Nephron progenitor cell (in vitro differentiated cells): ENCODE data around the gene RWDD3.

ENCODE experiments used
- DNase-seq: peaks from one replicate; pipeline ENCODE4 v3.0.0; 2021
- H3K27ac Mint-ChIP-seq: 2 replicates; pipeline ENCODE4 v1.8.0; 2021; ENCODE audit warnings: mild to moderate bottlenecking, moderate library complexity, mixed read lengths
- H3K27me3 Mint-ChIP-seq: 2 replicates; pipeline ENCODE4 v1.8.0; 2021; ENCODE audit warnings: mild to moderate bottlenecking, low read depth, mixed read lengths; ENCODE audit not compliant: poor library complexity
- H3K36me3 Mint-ChIP-seq: 2 replicates; pipeline ENCODE4 v1.8.0; 2021; ENCODE audit warnings: low read depth, mixed read lengths
- H3K4me1 Mint-ChIP-seq: 2 replicates; pipeline ENCODE4 v1.8.0; 2021; ENCODE audit warnings: mixed read lengths
- H3K4me3 Mint-ChIP-seq: 2 replicates; pipeline ENCODE4 v1.8.0; 2021; ENCODE audit warnings: mild to moderate bottlenecking, moderate library complexity, mixed read lengths
- H3K9me3 Mint-ChIP-seq: 2 replicates; pipeline ENCODE4 v1.8.0; 2021; ENCODE audit warnings: mild to moderate bottlenecking, moderate library complexity, mixed read lengths
- TF ChIP-seq, protein P1 (sequence below): fragments of 200-600 bp; sonication (generic); IDR thresholded peaks from 2 replicates; pipeline ENCODE4 v1.5.0; 2021; ENCODE audit warnings: antibody characterized with exemption

RWDD3 gene

DNA sequence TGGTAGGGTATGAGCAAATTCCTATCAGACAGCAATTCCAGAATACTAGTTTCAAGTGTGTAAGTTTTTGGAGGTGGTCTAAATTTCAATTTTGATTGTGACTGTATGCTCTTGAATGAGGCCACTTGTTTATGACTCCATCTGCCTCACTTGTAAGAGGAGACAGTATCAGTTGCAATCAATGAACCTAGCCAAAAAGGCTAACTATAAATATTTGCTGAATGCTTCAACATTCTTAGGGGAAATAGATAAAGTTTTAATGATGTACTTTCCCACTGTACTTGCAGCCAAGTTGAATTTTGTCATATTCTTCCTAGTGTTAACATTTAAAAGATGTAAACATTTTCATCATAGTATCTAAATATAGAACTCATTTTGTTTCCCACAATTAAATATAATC lies 32.1 kb upstream of the RWDD3 start:
- no peak for DNase-seq
- Mint-ChIP-seq H3K27ac (no peak overlapping the region), H3K9me3 (no peaks in the 10 kb centered on the region), H3K36me3 (no peaks in the 10 kb centered on the region), H3K27me3 (peaks cover 6% of the 10 kb centered on the region), H3K4me1 (peaks cover 10% of the 10 kb centered on the region), H3K4me3 (no peak overlapping the region)
- TF ChIP-seq, protein P1, sequence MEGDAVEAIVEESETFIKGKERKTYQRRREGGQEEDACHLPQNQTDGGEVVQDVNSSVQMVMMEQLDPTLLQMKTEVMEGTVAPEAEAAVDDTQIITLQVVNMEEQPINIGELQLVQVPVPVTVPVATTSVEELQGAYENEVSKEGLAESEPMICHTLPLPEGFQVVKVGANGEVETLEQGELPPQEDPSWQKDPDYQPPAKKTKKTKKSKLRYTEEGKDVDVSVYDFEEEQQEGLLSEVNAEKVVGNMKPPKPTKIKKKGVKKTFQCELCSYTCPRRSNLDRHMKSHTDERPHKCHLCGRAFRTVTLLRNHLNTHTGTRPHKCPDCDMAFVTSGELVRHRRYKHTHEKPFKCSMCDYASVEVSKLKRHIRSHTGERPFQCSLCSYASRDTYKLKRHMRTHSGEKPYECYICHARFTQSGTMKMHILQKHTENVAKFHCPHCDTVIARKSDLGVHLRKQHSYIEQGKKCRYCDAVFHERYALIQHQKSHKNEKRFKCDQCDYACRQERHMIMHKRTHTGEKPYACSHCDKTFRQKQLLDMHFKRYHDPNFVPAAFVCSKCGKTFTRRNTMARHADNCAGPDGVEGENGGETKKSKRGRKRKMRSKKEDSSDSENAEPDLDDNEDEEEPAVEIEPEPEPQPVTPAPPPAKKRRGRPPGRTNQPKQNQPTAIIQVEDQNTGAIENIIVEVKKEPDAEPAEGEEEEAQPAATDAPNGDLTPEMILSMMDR = no peak

DNA sequence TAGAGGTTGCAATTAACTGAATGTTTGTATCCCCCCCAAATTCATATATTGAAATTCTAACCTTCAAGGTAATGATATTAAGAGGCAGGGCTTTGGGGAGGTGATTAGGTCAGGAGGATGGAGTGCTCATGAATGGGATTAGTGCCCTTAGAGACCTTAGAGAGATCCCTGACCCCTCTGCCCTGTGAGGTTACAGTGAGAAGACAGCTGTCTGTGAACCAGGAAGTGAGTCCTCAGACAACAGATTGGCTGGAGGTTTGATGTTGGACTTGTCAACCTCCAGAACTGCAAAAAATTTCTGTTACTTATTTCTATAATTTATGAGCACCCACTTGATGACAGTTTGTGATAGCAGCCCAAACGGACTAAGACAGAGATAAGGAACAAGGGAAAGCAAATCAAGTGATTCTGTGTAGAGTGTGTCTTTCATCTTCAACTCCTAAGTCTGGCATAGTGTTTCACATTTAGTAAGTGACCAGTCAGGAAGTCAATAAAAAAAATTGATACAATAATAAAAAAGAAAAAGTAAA lies 30.0 kb upstream of the RWDD3 start:
- no peak overlapping the region for H3K4me3 Mint-ChIP-seq
- TF ChIP-seq, protein P1 = no peak
- peaks cover 6% of the 10 kb centered on the region for H3K27me3 Mint-ChIP-seq

DNA sequence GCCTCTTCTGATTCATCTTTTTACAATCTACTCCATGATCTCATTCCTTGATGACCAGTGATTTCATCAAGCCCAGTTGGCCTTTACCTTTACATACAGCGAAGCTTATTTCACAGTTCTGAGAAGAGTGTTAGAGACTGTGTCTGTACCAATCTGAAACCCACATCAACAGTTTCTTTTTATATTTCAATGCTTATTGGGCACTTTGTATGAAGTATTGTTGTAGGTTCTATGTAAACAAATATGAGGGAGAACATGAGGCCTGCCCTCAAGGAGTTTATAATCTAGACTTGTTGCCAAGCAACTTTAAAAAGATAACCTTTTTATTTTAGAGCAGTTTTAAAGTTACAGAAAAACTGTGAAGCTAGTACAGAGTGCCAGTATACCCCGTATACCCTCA lies 27.5 kb upstream of the RWDD3 start:
- Mint-ChIP-seq H3K36me3 (no peaks in the 10 kb centered on the region), H3K4me1 (no peaks in the 10 kb centered on the region), H3K9me3 (peaks cover 4% of the 10 kb centered on the region), H3K27me3 (peaks cover 8% of the 10 kb centered on the region), H3K27ac (no peak overlapping the region), H3K4me3 (no peak overlapping the region)
- DNase-seq = no peak
- TF ChIP-seq, protein P1 = no peak

More for the DNA sequence above, 30.0 kb upstream of the RWDD3 start:
- no peak overlapping the region for H3K27ac Mint-ChIP-seq
- DNase-seq = no peak
- no peaks in the 10 kb centered on the region for H3K4me1 Mint-ChIP-seq
- H3K9me3 Mint-ChIP-seq = no peaks in the 10 kb centered on the region
- H3K36me3 Mint-ChIP-seq = no peaks in the 10 kb centered on the region

DNA sequence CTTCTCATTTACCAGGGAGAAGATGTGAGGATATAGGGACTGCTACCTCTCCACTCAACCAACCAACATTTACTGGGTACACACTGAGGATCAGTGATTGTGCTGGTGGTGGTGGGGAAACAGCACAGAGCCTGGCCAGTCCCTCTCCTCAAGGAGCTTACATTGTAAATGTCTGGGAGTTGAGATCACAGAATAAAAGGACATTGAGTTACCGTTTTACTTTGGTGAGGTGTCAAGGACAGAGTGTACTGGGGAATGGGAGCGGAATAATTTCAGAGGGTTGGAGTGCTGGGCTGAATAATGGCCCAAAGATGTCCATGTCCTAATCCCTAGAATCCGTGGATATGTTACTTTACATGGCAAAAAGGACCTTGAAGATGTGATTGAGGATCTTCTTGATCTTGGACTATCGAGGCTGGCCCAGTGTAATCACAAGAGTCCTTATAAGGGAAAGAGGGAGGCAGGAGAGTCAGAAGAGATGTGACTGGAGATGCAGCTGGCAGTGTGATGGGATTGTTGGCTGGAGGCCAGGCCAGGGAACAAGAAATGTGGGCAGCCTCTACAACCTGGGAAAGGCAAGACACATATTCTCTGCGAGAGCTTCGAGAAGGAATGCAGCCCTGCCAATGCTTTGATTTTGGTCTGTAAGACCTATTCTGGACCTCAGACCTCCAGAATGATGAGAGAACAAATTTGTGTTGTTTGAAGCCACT lies 26.6 kb upstream of the RWDD3 start:
- no peak overlapping the region for H3K27ac Mint-ChIP-seq
- peaks cover 8% of the 10 kb centered on the region for H3K27me3 Mint-ChIP-seq
- H3K4me3 Mint-ChIP-seq = no peak overlapping the region
- H3K36me3 Mint-ChIP-seq = no peaks in the 10 kb centered on the region
- DNase-seq = no peak
- TF ChIP-seq, protein P1 = no peak
- H3K4me1 Mint-ChIP-seq = no peaks in the 10 kb centered on the region
- peaks cover 6% of the 10 kb centered on the region for H3K9me3 Mint-ChIP-seq

DNA sequence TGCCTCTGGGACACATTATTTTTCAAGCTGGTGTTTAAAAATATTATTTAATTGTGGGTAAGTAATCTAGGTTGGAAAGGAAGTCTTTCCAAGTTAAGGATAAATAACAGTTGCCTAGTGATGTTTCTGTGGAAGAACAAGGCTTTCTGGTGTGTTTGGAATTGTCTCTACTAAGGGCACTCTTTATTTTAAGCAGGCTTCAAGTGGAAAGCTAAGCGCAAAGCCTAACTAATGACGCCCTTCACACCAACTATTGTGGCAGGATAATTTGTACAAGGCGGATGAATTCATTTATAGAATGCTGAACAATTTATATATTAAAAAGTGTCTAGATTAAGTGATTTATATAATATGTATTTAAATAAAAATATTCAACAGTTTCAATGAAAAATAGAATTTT lies 25.1 kb upstream of the RWDD3 start:
- H3K4me3 Mint-ChIP-seq = no peak overlapping the region
- no peaks in the 10 kb centered on the region for H3K4me1 Mint-ChIP-seq
- no peak for DNase-seq
- peaks cover 4% of the 10 kb centered on the region for H3K27me3 Mint-ChIP-seq
- TF ChIP-seq, protein P1 = no peak
- H3K27ac Mint-ChIP-seq = no peak overlapping the region
- peaks cover 6% of the 10 kb centered on the region for H3K9me3 Mint-ChIP-seq
- no peaks in the 10 kb centered on the region for H3K36me3 Mint-ChIP-seq

DNA sequence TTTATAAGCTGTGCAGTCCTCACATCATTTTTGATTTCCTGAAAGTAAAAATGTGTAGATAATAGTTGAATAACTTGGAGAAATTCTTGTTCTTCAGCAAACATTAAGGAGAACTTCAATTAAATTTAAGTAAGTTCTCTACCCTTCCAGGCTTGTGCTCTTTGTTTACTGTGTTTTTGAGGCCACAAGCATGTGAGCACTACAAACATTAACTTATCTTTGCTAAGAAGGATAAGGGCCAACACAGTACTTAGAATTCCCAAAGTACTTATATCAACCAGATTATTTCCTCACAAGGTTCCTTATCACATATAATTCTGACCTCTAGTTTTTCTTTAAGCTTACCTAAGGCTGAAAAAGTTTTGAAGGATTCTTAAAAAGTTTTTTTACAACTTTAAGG lies 24.7 kb upstream of the RWDD3 start:
- no peaks in the 10 kb centered on the region for H3K4me1 Mint-ChIP-seq
- TF ChIP-seq, protein P1 = no peak

More for the DNA sequence above, 24.7 kb upstream of the RWDD3 start:
- Mint-ChIP-seq H3K4me3 (no peak overlapping the region), H3K9me3 (peaks cover 6% of the 10 kb centered on the region), H3K27me3 (peaks cover 4% of the 10 kb centered on the region), H3K36me3 (no peaks in the 10 kb centered on the region), H3K27ac (no peak overlapping the region)
- DNase-seq = no peak
